HG02973 (cell line): ENCODE measurements around the gene RNF213.
"Not testable (repeated sequence)": the region's sequence is repeated elsewhere in the genome, so short reads cannot be mapped to it uniquely, and the experiment has no call there.

Experiments
- ATAC-seq: cut with Tn5 transposase; IDR thresholded peaks from one replicate; pipeline ENCODE4 v1.9.1; 2021; ENCODE audit warnings: moderate library complexity; ENCODE audit not compliant: unreplicated experiment

RNF213 gene

DNA sequence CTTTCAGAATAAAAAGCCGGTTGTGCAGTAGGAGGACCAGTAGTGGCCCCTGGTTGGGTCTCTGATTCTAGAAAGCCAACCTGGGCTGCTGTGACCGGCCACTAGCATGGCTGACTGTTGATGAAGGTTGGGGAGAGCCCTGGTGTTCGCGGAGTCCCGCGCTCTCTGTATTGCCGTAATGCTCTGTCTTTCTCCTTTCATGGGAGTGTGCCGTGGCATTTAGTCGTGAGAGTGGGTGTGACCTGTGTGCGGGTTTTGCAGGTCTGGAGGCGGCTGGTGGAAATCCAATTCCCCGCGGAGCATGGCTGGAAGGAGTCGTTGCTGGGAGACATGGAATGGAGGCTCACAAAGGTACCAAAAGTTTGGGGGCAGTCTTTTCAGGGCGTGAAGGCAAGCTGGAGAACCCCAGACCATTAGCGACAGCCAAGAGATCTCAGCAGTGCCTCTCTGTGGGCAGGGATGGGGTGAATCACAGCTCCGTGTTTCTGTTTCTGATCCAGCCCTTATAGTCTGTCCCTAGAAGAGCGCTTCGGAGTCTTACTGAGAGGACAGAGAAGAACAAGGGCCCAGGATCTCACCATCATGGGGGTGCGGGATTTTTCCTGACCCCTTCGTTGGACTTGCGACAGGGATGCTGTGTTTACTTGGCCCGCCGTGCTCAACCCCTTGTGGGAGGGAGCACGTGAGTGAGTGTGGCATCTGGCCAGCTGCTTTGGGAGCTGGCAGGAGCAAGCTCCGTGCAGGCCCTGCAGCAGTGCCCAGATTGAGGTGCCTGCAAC lies 56.5 kb downstream of the RNF213 start:
- no peak for ATAC-seq

DNA sequence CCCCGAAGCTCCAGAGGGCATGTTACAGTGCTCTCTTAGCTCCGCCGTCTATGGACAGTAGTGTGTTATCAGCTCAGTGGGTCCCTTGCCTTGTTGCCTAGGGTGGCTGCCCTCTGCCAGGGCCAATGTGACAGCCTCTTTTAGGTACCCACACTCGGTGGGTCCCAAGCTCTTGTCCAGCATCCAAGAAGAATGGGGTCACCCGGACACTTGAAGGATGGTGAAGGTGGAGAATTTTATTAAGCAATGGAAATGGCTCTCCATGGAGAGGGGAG lies 57.0 kb downstream of the RNF213 start:
- no peak for ATAC-seq

DNA sequence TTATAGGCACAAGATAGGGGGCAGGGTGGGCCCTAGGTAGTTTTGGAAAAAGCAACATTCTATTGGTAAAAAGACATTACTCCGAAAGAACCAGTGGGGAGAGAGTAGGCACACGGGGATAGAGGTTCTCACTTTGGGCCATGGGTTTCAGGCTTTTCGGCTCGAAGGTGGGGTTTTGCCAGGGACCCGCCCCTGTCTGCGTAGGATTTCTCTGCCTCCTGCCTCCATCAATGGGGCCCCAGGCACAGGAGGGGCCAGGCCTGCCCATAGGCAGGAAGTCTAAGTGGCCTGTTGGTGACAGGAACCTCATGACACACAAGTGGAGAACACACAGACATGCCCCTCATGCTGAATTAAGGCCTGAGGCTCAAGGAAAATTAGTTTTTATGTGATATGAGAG lies 57.5 kb downstream of the RNF213 start:
- ATAC-seq = no peak

DNA sequence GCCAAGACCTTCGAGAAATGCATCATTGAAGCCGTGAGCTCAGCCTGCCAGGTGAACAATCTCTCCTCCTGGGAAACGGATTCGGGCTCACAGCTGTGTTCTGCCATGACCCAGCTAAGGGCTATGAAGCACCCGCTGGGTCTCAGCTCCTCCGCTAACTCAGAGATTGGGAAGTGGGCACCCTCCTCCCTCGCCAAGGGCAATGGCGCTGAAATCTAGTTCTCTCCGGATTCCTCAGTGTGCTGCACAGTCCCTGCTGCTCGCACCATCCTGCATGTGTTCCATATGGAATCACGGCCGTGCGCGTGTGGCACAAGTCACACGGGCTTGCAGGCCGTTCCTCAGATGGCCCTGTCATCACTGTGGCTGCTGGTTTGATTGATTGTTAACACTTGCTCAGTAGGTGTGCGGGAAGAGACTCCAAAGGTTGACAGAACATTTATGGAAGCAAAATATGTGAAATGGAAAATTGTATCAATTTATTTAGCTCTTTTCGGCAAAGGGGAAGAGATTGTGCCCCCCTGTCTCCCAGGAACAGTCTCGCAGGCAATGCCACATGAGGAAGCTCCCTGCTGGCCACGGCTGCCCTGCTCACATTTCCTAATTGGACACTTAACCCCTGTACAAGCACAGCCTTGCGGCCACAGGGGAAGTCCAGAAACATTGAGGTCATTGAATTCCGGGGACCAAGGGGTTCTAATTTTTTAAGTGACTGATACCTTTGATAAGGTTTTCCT lies 58.8 kb downstream of the RNF213 start:
- no peak for ATAC-seq

DNA sequence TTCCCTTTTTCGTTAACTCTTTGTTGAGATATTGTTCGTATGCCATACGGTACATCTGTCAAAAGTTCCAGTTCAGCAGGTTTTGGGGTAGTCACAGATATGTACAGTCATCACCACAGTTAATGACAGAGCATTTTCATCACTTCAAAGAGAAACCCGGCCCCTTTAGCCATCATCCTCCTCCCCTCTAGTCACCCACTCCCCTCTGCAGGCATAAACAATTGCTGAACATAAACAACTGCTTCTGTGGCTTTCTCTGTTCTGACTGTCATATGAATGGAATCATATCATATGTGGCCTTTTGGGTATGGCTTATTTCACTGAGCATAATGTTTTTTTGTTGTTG lies 59.3 kb downstream of the RNF213 start:
- ATAC-seq = no peak

DNA sequence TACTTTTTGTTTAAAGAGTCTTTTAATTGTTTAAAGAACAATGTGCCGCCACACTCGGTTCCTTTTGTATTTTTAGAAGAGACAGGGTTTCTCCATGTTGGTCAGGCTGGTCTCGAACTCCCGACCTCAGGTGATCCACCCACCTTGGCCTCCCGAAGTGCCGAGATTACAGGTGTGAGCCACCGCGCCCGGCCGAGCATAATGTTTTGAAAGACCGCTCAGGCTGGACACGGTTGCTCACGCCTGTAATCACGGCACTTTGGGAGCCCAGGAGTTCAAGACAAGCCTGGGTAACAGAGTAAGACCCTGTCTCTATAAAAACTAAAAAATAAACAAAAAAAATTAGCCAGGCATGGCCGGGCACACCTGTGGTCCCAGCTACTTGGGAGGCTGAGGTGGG lies 59.8 kb downstream of the RNF213 start:
- ATAC-seq = no peak

DNA sequence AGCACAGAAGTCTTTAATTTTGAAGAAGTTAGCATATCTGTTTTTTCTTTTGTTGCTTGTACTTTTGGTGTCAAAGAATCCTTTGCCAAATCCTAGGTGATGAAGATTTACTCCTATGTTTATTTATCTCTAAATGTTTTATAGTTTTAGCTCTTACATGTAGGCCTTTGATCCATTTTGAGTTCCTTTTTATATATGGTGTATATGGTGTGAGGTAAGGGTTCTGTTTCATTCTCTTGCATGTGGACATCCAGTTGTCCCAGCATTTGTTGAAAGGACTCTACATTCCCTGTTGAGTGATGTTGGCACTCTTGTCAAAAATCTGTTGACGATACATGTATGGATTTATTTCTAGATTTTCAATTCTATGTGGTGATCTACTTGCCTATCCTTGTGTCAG lies 62.2 kb downstream of the RNF213 start:
- no peak for ATAC-seq

DNA sequence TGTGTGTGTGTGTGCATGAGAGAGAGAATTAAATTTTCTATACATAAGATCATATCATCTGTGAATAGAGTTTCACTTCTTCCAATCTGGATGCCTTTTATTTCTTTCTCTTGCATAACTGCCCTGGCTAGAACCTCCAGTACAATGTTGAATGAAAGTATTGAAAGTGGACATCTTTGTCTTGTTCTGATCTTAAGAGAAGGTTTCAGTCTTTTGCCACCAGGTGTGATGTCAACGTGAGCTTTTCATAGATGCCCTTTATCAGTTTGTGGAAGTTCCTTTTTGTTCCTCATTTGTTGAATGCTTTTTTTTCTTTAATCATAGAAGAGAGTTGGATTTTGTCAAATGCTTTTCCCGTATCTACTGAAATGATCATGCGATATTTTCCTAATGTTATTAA lies 63.3 kb downstream of the RNF213 start:
- no peak for ATAC-seq

DNA sequence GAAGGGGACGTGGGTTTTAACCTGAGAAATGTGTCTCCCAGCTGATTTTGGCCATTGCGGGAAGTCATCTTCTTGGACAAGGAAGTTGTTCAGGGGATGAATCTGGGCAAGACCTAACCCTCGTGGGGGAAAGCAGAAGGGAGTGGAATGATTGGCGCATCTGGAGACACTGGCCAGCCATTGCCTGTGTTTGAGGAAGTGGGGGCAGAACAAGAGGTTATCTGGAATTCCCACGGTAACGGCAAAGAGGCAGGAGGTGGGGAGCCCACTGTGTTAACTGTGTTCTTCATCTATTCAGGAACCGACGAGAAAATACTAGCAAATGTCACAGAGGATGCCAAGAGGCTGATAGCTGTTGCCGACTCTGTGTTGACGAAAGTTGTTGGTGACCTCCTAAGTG lies 66.9 kb downstream of the RNF213 start:
- no peak for ATAC-seq

DNA sequence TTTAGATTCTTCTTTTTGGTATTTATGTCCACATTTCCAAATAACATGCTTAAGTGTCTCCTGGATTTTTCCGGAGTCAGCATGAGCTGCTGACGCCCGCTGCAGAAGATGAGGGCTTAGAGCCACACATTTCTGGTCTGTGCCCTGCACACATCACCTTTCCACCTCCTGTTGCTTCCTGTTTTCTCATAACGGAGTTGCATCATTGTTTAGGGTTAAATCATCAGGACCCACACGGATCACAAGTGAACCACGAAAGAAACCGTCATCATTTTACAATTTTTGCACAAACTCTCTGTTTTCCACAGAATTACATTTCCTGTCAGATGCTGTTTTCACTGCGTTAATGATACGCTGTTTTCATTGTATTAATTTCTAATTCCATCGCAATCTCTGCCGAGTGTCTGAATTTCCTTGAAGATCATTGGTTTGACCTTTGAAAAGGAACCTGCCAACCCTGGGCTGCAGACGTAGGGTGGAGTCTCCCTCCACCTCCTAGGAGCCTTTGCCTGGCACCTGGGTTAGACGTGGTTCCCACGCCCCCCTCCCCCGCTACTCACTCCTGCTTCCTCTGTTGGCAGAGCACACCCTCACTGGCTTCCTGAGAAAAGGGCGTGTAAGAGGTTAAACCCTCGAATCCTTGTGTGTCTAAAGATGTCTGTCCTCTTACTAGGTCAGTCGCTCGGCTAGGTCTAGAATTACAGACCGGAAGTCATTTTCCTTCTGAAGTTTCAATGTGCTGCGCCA lies 68.2 kb downstream of the RNF213 start:
- ATAC-seq = no peak

DNA sequence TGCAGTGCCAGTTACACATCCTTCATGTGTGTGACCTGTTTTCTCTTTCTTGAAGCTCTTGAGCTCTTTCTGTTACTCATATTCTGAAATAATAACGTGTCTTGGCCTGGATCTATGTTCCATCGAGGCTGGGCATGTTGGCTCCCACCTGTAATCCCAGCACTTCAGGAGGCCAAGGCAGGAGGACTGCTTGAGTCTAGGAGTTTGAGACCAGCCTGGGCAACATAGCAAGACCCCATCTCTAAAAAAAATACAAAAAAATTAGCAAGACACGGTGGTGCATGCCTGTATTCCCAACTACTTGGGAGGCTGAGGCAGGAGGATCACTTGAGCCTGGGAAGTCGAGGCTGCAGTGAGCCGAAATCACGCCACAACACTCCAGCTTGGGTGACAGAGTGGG lies 68.8 kb downstream of the RNF213 start:
- not testable (repeated sequence) for ATAC-seq

DNA sequence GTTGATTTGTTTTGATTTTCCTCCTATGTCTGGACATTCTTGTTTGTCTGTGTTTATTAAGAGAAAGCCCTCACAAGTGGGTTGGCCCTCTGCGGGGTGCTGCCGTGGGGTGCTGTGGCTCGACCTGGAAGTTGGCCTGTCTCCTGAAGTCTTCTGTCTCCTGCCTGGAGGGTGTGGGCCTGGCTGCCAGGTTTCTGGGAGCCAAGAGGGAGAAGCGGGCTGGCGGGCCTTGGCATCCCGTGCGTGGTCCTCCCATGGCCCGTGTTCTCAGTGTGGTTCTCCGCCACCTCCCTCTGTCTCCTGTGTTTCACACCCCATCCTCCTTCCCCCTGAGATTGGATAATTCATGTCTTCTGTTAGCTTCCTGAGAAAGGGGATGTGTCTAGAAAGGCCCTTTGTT lies 69.6 kb downstream of the RNF213 start:
- ATAC-seq = no peak

DNA sequence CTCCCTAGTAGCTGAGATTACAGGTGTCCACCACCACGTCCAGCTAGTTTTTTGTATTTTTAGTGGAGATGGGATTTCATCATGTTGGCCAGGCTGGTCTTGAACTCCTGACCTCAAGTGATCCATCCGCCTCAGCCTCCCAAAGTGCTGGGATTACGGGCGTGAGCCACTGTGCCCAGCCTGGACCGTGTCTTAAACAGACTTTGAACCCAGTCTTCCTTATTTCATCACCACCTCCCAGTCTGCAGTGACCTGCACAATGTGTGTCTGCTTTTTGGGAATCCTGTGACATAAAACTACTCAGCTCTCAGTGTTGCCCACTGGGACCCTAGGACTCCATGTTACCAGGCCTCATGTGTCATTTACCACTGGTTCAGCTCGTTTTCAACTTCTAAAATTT lies 70.3 kb downstream of the RNF213 start:
- ATAC-seq = not testable (repeated sequence)

DNA sequence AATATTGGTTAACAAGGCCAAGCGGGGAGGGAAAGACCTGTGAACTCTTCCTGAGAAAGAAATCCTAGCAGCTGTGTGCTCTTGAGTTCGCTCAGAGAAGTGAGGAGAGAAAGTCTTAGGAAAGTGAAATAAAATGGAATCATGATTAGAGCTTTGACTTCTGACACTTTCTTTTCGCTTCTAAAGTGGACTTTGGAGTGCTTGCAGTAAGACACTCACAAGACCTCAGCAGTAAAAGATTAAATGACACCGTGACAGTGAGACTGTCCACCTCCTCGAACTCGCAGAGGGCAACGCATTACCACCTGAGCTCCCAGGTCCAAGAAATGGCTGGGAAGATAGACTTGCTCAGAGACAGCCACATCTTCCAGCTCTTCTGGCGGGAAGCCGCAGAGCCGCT lies 71.2 kb downstream of the RNF213 start:
- ATAC-seq = no peak

DNA sequence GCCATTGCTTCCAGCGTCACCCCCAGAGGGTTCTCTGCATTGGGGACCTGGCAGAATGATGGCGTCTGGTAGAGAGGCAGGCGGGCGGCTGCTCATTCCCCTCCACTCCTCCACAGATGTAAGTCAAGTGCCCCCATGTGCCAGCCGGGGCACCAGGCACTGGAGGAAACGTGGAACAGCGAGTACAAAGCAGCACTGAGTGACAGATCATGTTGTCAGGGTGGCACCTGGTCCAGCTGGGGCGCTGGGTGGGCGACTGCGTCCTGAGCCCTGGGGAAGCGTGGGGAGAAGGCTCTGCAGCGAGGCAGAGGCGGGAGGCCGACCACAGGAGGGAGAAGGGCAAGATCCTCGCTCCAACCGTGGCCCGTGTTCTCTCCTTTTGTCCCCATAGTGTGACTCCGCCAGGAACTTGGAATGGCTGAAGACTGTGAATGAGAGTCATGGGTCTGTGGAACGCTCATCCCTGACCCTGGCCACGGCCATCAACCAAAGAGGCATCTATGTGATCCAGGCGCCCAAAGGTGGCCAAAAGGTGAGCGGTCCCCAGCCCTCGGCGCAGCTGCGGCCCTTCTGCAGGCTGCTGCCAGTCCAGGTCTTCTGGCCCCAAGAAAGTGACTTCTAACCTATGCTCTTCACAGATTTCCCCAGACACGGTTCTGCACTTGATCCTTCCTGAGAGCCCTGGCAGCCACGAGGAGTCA lies 76.7 kb downstream of the RNF213 start:
- no peak for ATAC-seq

DNA sequence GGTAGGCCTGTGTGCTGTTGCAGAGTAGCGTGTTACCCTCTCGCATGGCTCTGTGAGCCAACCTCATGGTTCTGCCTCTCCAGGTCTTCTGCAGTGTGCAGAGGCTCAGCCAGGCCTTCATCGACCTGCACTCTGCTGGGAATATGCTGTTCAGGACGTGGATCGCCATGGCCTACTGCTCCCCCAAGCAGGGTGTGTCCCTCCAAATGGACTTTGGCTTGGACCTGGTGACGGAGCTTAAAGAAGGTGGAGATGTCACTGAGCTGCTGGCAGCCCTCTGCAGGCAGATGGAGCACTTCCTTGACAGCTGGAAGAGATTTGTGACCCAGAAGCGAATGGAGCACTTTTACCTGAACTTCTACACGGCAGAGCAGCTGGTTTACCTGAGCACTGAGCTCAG lies 78.5 kb downstream of the RNF213 start:
- ATAC-seq = no peak

DNA sequence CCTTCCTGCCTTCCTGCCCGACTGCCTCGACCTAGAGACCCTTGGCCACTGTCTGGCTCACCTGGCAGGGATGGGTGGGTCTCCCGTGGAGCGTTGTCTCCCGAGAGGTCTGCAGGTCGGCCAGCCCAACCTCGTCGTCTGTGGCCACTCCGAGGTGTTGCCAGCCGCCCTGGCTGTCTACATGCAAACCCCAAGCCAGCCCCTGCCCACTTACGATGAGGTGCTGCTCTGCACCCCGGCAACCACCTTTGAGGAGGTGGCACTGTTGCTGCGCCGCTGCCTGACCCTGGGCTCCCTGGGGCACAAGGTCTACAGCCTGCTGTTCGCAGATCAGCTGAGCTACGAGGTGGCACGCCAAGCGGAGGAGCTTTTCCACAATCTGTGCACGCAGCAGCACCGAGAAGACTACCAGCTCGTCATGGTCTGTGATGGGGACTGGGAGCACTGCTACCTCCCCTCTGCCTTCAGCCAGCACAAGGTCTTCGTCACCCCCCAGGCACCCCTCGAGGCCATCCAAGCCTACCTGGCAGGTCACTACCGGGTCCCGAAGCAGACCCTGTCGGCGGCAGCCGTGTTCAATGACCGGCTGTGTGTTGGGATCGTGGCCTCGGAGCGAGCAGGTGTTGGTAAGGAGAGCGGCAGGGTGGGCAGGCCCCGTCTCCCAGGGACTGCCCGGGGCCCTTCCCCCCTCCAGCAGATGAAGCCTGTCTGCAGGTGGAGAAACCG lies 79.2 kb downstream of the RNF213 start:
- ATAC-seq = no peak

DNA sequence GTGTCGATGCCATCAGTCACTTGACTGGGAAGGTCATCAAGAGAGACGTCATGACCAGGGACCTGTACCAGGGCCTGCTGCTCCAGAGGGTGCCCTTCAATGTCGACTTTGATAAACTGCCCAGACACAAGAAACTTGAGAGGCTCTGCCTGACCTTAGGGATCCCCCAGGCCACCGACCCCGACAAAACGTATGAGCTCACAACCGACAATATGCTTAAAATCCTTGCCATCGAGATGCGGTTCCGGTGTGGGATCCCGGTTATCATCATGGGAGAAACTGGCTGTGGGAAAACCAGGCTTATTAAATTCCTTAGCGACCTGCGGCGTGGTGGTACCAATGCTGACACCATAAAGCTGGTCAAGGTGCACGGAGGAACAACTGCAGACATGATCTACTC lies 84.7 kb downstream of the RNF213 start:
- ATAC-seq = no peak

DNA sequence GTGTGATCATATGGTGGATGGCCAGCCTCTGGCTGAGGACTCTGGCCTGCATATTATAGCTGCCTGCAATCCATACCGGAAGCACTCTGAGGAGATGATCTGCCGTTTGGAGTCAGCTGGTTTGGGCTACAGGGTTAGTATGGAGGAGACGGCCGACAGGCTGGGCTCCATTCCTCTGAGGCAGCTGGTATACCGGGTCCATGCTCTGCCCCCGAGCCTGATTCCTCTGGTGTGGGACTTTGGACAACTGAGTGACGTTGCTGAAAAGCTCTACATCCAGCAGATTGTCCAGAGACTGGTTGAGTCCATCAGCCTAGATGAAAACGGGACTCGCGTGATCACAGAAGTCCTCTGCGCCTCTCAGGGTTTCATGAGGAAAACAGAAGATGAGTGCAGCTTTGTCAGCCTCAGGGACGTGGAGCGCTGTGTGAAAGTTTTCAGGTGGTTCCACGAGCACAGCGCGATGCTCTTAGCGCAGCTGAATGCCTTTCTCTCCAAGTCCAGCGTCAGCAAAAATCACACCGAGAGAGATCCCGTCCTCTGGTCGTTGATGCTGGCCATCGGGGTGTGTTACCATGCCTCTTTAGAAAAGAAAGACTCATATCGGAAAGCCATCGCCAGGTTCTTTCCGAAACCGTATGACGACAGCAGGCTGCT lies 85.3 kb downstream of the RNF213 start:
- no peak for ATAC-seq

DNA sequence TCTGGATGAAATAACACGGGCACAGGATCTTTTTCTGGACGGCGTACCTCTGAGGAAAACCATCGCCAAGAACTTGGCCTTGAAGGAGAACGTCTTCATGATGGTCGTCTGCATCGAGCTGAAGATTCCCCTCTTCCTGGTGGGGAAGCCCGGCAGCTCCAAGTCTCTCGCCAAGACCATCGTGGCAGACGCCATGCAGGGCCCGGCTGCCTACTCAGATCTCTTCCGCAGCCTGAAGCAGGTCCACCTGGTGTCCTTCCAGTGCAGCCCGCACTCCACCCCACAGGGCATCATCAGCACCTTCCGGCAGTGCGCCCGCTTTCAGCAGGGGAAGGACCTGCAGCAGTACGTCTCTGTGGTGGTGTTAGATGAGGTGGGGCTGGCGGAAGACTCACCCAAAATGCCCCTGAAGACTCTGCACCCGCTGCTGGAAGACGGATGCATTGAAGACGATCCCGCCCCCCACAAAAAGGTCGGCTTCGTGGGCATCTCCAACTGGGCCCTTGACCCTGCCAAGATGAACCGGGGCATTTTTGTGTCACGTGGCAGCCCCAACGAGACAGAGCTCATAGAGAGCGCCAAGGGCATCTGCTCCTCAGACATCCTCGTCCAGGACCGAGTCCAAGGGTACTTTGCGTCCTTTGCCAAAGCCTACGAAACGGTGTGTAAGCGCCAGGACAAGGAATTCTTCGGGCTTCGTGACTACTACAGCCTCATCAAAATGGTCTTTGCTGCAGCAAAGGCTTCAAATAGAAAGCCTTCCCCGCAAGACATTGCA lies 86.0 kb downstream of the RNF213 start:
- ATAC-seq = no peak
